DND-41 (cell line): ENCODE measurements around the gene C16orf74.

Experiments used
- ATAC-seq: fragments of 200-7000 bp; cut with Tn5 transposase; 3 replicates; pipeline ENCODE4 v1.9.1; 2021; ENCODE audit warnings: low read depth; ENCODE audit not compliant: insufficient read depth
- DNase-seq: peaks from one replicate; pipeline ENCODE4 v3.0.0-alpha.2; 2020
- H2AFZ ChIP-seq: 2 replicates; pipeline ENCODE4 v1.6.0; 2012; ENCODE audit warnings: low read depth, low read length
- H3K27ac ChIP-seq: 2 replicates; pipeline ENCODE4 v1.5.1; 2012; ENCODE audit warnings: low read length, inconsistent platforms
- H3K27me3 ChIP-seq: fragments of 200-600 bp; sonication (generic); 2 replicates; pipeline ENCODE4 v1.6.0; 2012; ENCODE audit warnings: low read length, mild to moderate bottlenecking, inconsistent platforms; ENCODE audit not compliant: insufficient read depth, poor library complexity
- H3K36me3 ChIP-seq: 2 replicates; pipeline ENCODE4 v1.5.1; 2012; ENCODE audit warnings: low read length, inconsistent platforms; ENCODE audit not compliant: insufficient read depth
- H3K4me1 ChIP-seq: 2 replicates; pipeline ENCODE4 v1.5.1; 2012; ENCODE audit warnings: mild to moderate bottlenecking, low read length; ENCODE audit not compliant: insufficient read depth
- H3K4me2 ChIP-seq: 2 replicates; pipeline ENCODE4 v1.6.0; 2012; ENCODE audit warnings: mild to moderate bottlenecking, moderate library complexity, low read length, inconsistent platforms; ENCODE audit not compliant: insufficient read depth
- H3K4me3 ChIP-seq, 2 experiments: fragments of 200-600 bp in 1 of 2; shearing (Covaris generic) in 1 of 2; 2 replicates each; pipeline ENCODE4 v1.5.1; 2012 to 2016; ENCODE audit warnings: inconsistent platforms in 2 of 2, low read length in 2 of 2, mild to moderate bottlenecking in 2 of 2, low read depth in 1 of 2, moderate library complexity in 1 of 2
- H3K79me2 ChIP-seq: 2 replicates; pipeline ENCODE4 v1.6.0; 2012; ENCODE audit warnings: low read length, inconsistent platforms; ENCODE audit not compliant: insufficient read depth
- H3K9ac ChIP-seq: 2 replicates; pipeline ENCODE4 v1.6.0; 2012; ENCODE audit warnings: low read depth, mild to moderate bottlenecking, inconsistent platforms, low read length, moderate library complexity
- H3K9me3 ChIP-seq: 2 replicates; pipeline ENCODE4 v1.5.1; 2012; ENCODE audit warnings: low read length, moderate library complexity, mild to moderate bottlenecking, inconsistent platforms; ENCODE audit not compliant: insufficient read depth, severe bottlenecking
- H4K20me1 ChIP-seq: 2 replicates; pipeline ENCODE4 v1.6.0; 2012; ENCODE audit warnings: low read length; ENCODE audit not compliant: insufficient read depth
- EZH2 ChIP-seq: IDR thresholded peaks from 3 replicates; pipeline ENCODE4 v1.6.1; 2012; ENCODE audit warnings: borderline replicate concordance, low read depth, mild to moderate bottlenecking, moderate library complexity, low read length, inconsistent platforms; ENCODE audit not compliant: severe bottlenecking
- TF ChIP-seq, protein P1 (sequence below): IDR thresholded peaks from 2 replicates; pipeline ENCODE4 v1.5.1; 2012; ENCODE audit warnings: borderline replicate concordance, low read length, moderate library complexity, mild to moderate bottlenecking; ENCODE audit not compliant: poor library complexity, severe bottlenecking; ENCODE audit errors: extremely low read depth

C16orf74 gene

DNA sequence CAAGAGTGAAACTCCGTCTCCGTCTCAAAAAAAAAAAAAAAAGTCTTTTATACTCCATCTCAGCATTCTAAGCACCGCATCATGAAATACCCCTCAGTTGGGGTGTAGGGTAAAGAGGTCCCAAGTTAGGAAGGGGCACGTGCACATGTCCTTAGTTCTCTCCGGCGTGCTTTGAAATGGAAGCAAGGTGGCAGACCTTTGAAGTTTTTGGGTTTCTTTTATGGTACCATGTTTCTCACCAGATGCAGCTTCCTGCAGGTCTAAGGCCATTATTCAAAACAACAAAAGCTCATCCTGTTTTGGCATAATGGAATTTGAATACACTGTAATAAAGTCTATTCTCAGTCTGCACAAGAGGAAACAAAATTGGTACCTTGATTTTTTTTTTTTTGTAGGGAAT is 38.9 kb upstream of the C16orf74 start:
- Histone ChIP-seq H3K9me3 (no peaks in the 10 kb centered on the region), H4K20me1 (peaks cover 66% of the 10 kb centered on the region), H3K27me3 (no peaks in the 10 kb centered on the region), H3K36me3 (peaks cover 82% of the 10 kb centered on the region), H3K9ac (no peak overlapping the region), H3K27ac (no peak overlapping the region), H3K4me3 (no peak overlapping the region), H3K4me2 (no peak overlapping the region), H3K79me2 (peaks cover 84% of the 10 kb centered on the region), H3K4me1 (no peaks in the 10 kb centered on the region; the same call in 1 of the 2 replicates), H2AFZ (no peak overlapping the region)
- TF ChIP-seq, protein P1, sequence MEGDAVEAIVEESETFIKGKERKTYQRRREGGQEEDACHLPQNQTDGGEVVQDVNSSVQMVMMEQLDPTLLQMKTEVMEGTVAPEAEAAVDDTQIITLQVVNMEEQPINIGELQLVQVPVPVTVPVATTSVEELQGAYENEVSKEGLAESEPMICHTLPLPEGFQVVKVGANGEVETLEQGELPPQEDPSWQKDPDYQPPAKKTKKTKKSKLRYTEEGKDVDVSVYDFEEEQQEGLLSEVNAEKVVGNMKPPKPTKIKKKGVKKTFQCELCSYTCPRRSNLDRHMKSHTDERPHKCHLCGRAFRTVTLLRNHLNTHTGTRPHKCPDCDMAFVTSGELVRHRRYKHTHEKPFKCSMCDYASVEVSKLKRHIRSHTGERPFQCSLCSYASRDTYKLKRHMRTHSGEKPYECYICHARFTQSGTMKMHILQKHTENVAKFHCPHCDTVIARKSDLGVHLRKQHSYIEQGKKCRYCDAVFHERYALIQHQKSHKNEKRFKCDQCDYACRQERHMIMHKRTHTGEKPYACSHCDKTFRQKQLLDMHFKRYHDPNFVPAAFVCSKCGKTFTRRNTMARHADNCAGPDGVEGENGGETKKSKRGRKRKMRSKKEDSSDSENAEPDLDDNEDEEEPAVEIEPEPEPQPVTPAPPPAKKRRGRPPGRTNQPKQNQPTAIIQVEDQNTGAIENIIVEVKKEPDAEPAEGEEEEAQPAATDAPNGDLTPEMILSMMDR, result no peak
- TF ChIP-seq EZH2, result no peak
- DNase-seq (no peak), ATAC-seq (no peak)

DNA sequence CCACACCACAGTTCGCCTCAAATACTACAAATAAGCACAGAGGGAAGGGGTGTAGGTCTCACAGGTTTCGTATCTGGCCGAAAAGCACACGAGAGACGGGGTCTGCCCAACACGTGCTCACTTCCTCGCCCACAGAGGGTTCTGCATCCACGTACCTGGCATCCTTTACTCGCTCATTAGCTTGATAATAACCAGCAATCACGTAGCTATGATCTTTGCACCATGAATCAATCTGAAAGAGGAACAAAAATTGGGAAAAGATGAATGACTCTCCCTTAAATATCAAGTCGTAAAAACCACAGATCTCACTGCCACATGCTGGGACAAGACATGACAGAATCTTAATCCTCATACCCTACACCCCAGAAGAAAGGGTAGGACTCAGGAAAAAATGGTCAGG is 37.9 kb upstream of the C16orf74 start:
- no peak overlapping the region for H3K27ac ChIP-seq

DNA sequence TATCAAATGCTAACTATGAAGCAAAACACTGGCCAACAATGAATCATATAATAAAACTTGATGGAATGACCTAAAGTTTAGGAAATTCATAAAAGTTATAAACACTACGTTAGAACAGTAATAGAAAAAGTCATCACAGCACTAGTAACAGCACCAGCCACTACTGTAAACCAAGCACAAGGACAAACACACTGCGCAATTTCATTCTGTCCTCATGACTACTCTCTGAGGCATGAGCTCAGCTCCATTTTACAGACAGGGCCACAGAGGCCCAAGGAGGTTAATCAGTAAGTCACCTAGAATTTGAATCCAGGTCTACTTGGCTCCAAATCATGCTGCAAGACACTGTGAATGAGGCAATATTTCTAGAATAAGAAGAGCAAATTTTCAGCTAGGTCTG is 35.0 kb upstream of the C16orf74 start:
- H3K27ac ChIP-seq, result no peak overlapping the region

More for the DNA sequence above, 37.9 kb upstream of the C16orf74 start:
- DNase-seq, result no peak
- no peak overlapping the region for H3K4me2 ChIP-seq
- no peaks in the 10 kb centered on the region for H3K27me3 ChIP-seq
- no peaks in the 10 kb centered on the region for H3K9me3 ChIP-seq
- peaks cover 63% of the 10 kb centered on the region for H4K20me1 ChIP-seq
- no peak for ATAC-seq
- H3K36me3 ChIP-seq, result peaks cover 78% of the 10 kb centered on the region
- H3K4me3 ChIP-seq, result no peak overlapping the region
- no peaks in the 10 kb centered on the region for H3K4me1 ChIP-seq
- H2AFZ ChIP-seq, result no peak overlapping the region
- peaks cover 78% of the 10 kb centered on the region for H3K79me2 ChIP-seq
- no peak for TF ChIP-seq EZH2
- TF ChIP-seq, protein P1, result no peak
- H3K9ac ChIP-seq, result no peak overlapping the region

More for the DNA sequence above, 35.0 kb upstream of the C16orf74 start:
- H3K9me3 ChIP-seq, result no peaks in the 10 kb centered on the region
- ATAC-seq, result no peak
- H3K4me3 ChIP-seq, result no peak overlapping the region
- TF ChIP-seq, protein P1, result no peak
- TF ChIP-seq EZH2, result no peak
- peaks cover 56% of the 10 kb centered on the region for H3K79me2 ChIP-seq
- H3K36me3 ChIP-seq, result peaks cover 80% of the 10 kb centered on the region
- no peaks in the 10 kb centered on the region for H3K27me3 ChIP-seq
- H4K20me1 ChIP-seq, result peaks cover 66% of the 10 kb centered on the region
- no peak overlapping the region for H3K4me2 ChIP-seq
- H3K9ac ChIP-seq, result no peak overlapping the region
- H2AFZ ChIP-seq, result no peak overlapping the region
- no peak for DNase-seq
- no peaks in the 10 kb centered on the region for H3K4me1 ChIP-seq
